ENCODE data around the gene BAAT. TPM values are rescaled to one million over a fixed set of nuclear protein-coding genes. Genes with fewer than 3 reads are reported as not detected.
"Not testable (repeated sequence)": the region's sequence is repeated elsewhere in the genome, so short reads cannot be mapped to it uniquely, and the experiment has no call there.

BAAT gene
- total RNA-seq, 1 donor from 2014 or later: under 0.01 TPM

DNA sequence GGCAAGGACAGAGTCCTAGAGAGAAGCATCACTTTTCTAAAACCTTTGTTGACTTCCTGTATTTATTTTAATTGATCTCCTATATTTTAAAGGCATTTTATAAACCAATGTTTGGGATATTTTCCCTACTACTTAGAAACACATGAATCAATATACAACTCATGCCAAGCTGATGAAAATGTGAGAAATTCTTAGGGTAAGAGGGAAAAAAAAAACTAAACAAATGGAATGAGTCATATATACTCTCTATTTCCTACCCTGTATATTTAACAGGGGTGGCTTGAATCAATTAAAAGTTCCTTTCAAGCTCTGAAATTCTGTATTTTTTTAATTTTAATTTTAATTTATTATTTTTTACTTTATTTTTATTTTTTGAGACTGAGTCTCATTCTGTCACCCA is 19.6 kb downstream of the BAAT start:
- no peak for DNase-seq (ENCODE audit: low read depth, low spot score)

DNA sequence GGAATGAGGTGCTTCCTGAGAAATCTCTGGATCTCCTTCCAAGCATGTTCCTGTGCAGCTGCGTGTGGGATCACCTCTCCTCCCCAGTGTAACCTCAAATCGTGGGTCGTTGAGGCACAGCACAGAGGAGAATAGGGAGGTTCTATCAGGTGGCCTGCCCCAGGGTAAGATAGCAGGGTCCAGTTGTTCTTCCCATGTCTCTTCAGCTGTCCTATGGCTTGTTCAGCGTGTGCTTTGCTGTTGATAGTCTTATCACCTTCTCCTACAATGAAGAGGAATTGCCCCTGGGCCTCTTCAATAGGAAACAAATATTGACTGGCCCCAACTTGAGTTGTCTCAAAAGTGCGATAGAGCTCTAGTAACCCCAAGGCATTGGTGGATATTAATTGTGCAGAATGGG is 22.4 kb downstream of the BAAT start:
- DNase-seq (ENCODE audit: low read depth, low spot score): no peak

DNA sequence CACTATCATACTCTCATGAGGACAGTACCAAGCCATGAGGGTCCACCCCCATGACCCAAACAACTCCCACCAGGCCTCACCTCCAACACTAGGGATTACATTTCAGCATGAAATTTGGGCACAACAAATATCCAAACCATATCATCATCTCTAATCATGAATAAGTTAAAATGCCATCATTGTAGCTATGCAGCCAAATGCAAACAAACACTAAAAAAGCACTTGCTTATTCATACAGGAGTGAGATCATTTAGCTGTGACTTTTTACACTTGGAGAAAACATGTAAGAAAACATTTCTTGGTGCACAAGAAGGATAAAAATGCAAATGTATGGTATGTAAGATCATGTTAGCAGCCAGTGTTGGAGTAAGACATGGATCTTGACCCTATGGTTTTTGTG is 24.2 kb downstream of the BAAT start:
- DNase-seq (ENCODE audit: low read depth, low spot score): no peak

DNA sequence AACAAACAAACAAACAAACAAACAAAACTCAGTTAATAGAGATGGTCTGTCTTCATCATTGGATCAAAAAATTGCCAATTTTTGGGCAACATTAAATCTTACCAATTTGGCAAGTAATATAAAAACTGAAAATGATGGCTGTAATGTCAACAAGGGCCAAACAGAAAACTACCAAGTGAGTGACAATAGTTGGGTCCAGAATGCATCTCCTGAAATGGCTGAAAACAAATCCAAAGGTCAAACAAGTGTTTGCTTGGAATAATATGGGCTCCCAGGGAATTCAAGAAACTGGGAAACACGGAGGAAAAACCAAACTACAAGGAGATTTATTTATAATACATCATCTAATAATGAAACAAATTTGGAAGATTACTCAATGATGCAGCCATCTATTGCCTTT is 25.1 kb downstream of the BAAT start:
- DNase-seq (ENCODE audit: low read depth, low spot score): no peak

DNA sequence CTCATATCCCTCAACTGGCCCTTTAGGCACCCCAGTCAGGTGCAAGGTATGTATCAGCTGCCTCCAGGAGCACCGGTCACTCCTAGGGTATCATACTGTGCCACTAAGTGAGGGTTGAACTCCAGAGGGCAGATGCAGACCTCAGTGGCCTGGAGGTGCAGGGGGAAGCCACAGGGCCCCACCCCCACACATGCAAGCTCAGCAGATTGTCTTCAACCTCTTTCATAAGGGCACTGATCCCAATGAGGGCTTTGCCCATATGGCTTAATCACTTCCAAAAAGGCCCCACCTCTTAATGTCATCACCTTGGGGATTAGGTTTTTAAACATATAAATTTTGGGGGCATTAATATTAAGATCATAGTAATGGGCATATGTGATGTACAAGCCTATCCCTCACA is 28.2 kb downstream of the BAAT start:
- DNase-seq (ENCODE audit: low read depth, low spot score): no peak

DNA sequence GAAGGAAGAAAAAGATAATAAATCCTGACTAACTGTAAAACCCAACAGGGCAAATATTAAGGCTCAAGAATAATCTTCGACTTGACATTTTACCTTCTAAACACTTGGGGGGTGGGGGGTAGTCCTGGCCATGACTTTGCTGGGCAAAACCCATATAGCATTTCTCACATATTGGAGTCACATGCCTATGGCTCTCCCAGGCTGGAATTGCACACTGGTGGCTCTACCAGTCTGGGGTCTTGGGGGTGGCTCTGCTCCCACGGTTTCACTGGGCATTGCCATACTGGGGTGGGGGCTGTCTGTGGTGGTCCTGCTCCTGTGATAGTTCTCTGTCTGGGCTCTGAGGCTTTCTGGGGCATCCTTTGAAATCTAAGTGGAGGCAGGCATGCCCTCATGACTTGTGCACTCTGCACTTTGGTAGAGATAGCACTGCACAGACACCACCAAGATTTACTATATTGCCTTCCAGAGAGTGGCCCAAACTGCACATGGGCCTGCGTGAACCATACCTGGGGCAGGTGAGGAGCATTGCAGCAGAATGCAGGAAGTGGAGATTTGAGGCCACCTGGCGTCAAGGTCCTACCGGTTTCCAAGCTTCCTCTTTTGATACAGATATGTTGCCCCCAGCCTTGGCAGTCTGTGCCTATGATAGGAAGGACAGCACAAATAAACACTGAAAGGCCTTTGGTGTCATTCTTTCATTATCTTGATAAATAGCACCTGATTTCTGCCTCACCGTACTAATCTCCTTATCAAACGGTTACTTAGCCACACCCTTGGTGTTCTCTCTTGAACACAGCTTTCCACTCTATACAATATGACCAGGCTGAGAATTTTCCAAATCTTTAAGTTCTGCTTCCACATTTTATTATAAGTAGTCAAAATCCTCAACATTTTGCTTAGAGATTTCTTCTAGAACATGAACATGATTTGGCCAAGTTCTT is 29.8 kb downstream of the BAAT start:
- DNase-seq (ENCODE audit: low read depth, low spot score): no peak

DNA sequence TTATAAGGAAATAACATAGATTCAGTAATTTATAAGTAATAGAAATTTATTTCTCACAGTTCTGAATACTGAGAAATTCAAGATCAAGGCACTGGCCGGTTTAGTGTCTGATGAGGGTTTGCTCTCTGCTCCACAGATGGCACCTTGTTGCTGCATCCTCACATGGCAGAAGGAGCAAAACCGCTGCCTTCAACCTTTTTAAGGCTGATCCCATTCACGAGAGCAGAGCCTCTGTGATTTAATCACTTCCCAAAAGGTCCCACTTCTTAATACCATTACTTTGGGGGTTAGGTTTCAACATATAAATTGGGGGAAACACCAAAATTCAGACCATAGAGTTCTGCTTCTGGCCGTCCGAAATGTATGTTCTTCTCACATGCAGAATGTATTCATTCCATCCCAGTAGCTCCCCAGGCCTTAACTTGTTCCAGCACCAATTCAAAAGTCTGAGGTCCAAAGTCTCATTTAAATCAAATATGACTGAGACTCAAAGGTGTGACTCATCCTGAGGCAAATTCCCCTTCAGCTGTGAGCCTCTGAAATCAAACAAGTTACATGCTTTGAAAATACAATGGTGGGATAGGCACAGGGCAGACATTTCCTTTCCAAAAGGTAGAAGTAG is 30.6 kb downstream of the BAAT start:
- no peak for DNase-seq (ENCODE audit: low read depth, low spot score)

DNA sequence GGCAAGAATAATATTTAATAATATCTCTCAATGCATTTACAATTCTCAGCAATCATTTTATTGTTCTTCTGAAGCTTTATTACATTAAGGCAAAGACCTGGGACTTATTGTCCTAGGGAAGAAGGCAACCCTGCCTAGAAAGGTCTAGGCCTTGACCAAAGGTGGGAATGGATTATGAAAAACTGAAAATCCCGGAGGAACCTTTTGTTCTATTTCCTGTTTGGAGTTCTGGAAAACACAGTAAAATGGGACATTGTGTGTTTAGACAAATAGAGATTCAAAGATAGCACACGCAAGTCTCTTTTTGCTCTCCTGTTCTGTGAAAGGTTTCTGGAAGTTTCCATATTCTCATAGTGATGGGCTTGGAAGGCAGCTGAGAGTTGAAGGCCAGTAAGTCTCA is 31.1 kb downstream of the BAAT start:
- DNase-seq (ENCODE audit: low read depth, low spot score): no peak

DNA sequence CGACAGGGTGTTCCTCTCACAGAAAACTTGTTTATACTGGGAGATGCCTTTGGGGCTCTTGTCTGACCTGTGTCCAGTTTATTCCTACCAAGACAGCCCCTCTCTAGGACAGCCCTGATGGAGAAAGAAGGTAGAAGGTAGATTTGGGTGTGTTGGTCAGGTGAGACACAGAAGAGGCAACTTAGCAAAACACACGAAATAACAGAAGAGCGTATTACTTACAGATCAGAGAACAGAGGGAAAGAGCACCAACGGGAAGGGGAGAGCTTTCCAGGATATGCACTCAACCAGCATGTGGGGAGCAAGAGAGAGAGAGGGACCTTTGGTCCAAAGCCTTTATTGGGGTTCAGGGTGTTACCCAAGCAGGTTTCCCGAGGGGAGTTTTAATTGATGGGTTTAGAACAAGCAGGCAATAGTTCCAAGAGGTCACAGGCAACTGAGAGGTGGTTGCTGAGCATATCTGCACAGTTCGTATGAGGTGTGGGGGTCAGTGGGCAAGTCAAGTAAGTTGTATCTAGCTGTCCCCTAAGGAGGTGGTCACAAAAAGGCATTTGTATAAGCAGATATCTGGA is 31.8 kb downstream of the BAAT start:
- DNase-seq (ENCODE audit: low read depth, low spot score): no peak

DNA sequence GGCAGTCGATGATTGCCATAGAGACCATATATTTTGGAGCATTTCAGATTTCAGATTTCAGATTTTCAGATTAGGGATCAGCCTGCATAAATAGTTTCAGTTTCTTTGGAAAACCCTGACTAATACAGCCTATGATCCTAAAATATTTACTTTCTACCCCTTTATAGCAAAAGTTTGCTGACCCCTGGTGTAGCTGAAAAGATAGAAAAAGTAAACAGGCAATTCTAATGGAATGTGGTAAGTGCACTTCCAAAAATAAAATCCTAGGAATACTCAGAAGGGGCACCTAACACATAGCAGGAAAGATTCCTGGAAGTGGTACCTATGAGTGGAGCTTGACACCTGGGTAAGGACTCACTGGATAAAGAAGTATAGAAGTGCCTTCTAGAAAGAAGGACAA is 34.5 kb downstream of the BAAT start:
- no peak for DNase-seq (ENCODE audit: low read depth, low spot score)

DNA sequence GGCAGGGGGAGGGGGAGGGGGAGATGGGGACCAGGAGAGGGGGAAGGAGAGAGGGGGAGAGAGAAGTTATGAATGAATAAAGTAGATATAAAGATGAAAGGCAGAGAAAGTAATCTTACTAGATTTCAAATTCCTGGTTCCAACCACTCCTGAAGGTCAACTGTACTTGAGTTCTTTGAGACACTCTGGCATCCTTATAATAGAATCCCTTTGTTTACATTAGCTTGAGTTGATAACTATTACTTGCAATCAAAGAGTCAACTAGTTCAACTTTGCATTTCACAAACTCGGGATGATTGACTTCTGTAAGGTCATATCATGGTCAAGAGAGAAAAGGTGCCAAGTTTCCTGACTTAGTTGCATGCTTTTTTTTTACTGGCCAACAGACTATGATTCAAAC is 42.2 kb downstream of the BAAT start:
- no peak for DNase-seq (ENCODE audit: low read depth, low spot score)

DNA sequence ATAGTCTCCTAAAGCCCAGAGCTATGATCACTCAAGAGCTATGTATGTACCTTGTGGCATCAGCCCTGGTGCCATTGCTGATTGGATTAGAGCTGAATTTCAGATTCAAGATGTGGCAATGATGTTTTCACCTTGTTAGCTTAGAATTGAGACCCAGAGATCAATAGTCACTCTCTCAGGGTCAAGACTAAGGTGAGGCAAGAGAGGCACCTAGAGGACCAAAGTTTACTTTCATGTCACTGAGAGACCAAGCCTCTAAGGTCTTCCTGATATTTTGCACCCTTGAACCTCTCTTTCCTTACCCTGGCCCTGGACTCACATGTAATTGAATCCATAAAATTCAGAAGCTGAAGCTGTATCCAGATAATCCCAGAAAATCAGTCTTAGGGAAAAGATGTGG is 42.8 kb downstream of the BAAT start:
- no peak for DNase-seq (ENCODE audit: low read depth, low spot score)

DNA sequence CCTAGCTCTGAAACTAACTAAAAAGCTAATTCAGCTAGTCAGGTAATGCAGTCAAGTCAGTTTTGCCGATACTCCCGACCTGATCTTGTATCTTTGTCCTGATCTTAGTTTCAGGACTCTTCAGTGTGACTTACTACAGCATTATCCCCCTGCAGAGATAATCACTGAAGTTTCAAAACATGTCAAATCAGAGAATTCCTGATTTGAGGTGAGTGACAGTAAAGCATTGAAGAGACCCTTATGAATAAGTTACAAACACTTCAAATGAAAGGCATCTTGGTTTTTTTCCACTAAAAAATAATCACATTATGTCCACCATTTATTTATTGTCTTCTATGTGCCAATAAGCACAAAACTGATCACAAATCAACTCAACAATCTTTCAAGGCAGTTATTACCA is 47.6 kb downstream of the BAAT start:
- DNase-seq (ENCODE audit: low read depth, low spot score): no peak

DNA sequence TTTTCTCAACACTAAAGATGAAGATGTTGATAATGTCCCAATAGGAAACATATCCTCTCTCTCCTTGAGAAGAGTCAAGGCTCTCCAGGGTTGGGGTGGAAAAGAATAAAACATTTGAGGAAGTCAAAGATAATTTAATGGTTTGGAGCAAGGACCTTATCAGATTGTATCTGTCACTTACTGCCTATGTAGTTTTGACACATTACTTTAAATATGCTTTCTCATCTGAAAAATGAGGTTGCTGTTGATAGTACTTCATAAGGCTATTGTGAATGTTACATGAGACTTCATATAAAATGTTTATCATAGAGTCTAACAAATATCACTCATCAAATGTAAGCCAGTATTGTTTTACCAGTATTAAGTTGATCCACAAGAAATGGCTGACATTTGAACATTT is 48.7 kb downstream of the BAAT start:
- DNase-seq (ENCODE audit: low read depth, low spot score): no peak

DNA sequence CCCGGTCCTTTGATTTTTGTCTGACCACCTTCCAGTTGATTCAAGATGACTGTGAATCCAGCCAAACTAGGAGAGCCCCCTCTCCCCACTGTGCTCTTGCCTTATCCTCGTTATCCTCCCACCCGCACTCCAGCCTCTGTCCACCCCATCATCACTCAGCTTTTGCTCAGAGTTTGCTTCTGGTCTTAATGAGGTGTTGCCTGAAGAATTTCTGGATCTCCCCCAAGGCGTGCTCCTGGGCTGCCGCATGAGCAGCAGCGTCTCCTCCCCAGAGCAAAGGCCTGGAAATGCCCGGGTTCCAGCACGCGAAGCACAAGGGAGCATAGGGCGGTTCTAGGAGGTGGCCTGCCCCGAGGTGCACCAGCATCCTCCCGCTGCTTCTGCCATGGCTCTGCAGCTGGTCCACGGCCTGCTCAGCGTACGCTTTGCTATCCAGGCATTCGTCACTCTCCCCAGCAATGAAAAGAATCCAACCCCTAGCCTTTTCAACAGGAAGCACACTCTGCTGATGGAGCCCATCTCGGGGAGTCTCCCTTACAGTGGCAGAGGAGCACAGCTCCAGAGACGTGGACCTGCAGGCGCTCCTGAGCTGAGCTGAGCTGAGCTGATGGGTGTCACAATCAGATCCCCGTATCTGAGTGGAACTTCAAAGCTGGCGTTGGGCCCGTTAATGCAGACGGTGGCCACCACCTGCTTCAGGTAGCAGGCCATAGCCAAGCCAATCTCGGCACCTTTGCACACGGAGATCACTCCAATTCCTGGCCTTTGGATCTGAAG is 50.7 kb downstream of the BAAT start:
- DNase-seq (ENCODE audit: low read depth, low spot score): no peak

DNA sequence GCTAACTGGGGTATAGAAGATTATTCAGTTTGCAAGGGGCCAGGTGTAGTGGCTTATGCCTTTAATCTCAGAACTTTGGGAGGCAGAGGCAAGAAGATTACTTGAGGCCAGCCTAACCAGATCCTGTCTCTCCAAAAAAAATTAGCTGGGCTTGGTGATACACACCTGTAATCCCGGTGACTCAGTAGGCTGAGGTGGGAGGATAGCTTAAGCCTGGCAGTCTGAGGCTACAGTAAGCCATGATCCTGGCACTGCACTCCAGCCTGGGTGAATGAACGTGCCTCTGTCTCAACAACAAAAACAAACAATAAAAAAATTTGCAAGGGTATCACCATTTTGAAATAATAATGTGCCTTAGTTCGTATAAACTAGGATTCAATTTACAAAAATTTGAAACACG is 51.3 kb downstream of the BAAT start:
- DNase-seq (ENCODE audit: low read depth, low spot score): no peak

DNA sequence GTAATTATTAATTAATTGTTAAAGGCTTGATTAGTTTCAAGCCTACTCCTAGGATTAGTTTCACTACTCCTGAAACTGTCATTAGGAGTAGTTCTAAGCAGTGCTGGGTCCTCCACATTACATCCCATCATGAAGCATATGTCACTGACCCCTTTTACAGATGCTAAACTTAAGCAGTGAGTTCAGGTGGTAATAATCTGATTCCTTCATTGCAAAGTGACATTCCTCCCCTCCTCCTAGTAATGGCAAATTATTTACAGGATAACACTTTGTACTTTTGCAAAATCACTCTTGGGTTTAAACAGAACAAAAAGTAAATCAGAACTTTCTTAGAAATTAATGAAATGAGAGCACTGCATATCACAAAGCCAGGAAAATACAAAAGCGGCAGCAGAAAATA is 52.4 kb downstream of the BAAT start:
- DNase-seq (ENCODE audit: low read depth, low spot score): no peak

DNA sequence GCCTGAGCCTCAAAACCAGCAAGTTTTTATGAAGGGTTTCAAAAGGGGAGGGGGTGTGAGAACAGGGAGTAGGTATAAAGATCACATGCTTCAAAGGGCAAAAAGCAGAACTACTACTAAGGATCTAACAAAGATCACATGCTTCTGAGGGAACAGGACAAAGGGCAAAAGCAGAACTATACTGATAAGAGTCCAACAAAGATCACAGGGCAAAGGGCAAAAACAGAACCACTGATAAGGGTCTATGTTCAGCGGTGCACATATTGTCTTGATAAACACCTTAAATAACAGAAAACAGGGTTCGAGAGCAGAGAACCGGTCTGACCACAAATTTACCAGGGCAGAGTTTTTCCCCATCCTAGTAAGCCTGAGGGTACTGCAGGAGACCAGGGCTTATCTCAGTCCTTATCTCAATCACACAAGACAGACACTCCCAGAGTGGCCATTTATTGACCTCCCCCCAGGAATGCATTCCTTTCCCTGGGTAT is 57.3 kb downstream of the BAAT start:
- DNase-seq (ENCODE audit: low read depth, low spot score): not testable (repeated sequence)

DNA sequence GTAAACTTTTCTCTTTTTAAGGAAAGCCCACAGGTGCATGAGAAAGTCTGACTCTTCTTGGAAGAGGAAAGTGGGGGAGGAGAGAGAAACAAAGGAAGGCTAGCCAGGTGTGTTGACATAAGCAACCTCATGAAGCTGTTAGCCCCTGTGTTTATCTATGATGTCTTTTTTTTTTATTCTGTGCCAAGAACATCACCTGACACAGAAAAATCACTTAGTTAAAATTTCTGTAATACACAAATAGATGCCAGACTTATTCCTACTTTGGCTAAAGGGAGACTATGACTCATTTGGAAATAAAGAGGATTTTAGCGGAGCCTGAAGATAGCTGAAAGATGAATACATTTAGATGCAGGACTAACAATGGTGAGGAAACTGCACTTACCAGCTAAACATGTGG is 58.3 kb downstream of the BAAT start:
- DNase-seq (ENCODE audit: low read depth, low spot score): no peak

DNA sequence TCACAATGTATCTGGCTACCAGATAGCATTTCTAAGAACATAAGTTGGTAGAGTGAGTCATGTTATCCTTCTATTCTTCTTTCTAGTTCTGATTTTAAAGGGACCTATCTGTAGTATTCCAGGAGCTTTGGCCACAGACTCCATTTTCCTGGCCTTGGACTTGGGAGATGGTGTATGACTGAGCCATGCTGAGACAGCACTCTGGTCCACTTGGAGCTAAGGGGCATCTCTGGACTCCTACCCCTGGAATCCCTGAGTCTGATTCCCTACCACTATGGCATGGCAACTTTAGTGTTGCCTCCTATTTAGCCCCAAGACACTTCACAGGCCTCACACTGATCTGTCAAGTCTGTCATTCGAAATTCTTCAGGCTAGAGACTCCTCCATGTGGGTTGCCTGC is 58.8 kb downstream of the BAAT start:
- no peak for DNase-seq (ENCODE audit: low read depth, low spot score)

DNA sequence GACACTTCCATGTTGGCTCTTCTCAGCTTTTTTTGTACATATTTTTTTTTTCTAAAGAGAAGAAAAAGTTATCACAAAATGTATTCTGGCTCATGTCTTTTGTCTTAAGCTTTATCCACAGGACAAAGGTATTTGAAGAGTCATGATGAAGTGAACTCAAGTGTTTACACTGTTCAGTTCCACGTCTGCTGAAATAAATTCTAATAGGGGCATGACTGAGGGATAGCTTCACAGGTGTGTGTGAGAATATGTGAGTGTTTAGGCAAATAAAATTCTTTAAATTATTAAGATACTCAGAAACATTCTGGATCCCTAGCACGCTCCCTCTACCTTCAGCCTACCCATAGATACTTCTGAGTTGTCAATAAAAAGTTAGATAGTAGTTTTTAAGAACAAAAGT is 59.8 kb downstream of the BAAT start:
- no peak for DNase-seq (ENCODE audit: low read depth, low spot score)

Measured in pulmonary artery endothelial cell (primary cell).